Hypothalamus (tissue), 51 donors: ENCODE data around the gene GRAP.

Experiments
- DNase-seq, 51 donors: peaks; one replicate each; lab custom pipeline; 2025; lab: John Stamatoyannopoulos, UW

Gene GRAP

GRCh38 chr17:18987862-18988545 lies 58.8 kb downstream of the GRAP start:
- DNase-seq, result no peak

- no peak for DNase-seq
Measured at GRCh38 chr17:18987230-18987610, 59.5 kb downstream of the GRAP start.

DNA sequence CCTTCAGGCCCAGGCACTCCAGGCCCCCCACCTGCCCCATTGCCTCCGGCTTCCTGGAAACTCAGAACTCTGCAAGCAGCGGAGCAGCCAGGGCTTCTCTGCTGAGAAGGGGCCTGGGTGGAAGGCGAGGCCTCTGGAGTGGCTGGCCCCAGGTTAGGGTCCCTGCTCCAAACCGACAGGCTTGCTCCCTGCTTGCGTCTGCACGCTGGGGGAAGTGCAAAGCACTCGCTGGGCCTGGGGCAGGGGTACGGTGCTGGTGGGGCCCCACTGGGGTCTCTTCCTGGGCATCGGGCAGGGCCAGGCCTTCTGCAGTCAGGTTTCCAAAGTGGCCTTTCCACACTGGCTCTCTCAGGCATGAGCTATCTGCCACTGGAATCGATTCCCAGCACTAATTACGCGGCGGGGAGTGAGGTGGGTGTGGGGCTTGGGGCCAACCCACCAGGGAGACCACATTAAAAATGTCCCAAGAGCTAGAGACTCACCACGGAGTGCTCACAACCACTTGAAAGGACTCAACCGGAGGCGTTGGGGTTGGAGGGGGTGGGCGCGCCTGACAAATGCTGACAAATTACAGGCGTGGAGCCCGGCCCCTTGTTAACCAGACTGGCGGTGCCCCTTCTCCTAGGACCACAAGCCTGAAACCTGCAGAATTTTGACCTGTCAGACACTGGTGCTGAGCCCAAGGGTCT lies 60.1 kb downstream of the GRAP start:
- DNase-seq, result no peak

GRCh38 chr17:18985475-18985874 lies 61.3 kb downstream of the GRAP start:
- no peak for DNase-seq

DNA sequence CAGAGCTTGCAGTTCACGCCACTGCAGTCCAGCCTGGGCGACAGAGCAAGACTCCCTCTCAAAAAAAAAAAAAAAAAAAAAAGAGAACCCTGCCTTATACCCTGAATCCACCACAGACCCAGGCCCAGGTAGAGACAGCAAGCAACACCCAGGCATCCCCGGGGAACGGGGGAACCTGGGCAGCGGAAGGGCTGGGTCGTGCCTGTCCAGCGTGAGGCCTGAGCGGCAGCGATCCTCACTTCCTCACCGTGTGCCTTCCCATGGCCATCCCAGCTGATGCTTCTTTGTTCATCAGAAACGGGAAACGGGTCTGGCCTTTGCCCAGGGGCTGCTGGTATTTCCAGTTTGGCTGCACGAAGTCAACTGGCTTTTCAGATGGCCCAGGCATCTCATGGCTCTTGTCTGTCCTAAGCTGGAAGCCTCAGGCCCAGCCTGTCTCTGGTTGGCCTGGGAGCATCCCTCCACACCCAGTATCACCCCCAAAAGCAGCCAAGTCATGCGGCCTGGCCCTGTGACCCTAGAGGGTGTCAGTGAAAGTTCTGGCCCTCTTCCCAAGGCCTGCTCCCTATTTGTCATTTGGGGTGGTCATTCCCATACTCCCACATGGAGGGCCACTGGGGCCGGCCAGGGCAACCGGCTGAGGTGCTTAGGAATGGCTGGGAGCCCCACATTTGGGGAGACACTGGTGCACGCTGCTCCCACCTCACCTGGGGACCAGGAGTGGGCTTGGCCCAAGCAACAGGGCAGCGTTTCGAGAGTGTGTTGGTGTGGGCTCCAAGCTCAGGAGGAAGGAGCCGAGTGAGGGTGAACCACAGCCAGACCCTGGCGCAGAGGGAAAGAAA lies 62.3 kb downstream of the GRAP start:
- no peak for DNase-seq

DNA sequence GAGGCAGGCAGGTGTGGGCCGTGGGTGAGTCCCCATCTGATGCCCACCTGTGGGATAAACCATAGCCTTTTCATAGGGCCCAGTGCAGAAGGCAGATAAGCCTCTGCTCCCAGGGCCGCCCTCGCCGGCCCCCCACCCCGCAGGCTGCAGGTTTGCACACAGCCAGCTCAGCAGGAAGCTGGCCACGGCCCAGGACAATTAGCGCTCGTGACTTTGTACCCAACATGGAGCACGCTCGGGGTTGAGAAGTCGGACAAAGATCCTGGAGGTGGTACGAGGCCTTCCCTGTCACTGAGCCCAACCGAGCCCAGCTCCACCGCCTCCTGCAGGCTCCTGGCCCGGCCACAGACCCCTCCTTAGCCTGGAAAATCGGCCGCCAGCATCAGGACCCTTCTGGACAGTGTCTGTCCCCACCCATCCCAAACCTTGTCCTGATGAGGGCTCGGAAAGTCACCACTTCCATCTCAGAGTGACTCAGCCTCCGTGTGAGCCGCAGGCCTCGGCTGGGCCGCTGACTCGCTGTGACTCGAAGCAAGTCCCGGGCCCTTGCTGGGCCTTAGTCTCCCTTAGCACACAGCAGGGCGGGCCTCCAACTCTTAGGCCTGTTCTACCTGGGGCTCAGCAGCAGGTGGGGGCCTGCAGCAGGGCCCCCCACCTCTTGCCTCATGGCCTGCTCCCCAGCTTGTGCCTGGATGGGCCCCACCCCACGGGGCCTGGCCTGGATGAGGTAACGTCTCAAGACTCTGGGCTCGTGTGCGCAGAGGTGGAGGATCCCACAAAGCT lies 64.9 kb downstream of the GRAP start:
- DNase-seq, result no peak

- no peak for DNase-seq
Measured at GRCh38 chr17:18981335-18981641, 65.5 kb downstream of the GRAP start.

DNA sequence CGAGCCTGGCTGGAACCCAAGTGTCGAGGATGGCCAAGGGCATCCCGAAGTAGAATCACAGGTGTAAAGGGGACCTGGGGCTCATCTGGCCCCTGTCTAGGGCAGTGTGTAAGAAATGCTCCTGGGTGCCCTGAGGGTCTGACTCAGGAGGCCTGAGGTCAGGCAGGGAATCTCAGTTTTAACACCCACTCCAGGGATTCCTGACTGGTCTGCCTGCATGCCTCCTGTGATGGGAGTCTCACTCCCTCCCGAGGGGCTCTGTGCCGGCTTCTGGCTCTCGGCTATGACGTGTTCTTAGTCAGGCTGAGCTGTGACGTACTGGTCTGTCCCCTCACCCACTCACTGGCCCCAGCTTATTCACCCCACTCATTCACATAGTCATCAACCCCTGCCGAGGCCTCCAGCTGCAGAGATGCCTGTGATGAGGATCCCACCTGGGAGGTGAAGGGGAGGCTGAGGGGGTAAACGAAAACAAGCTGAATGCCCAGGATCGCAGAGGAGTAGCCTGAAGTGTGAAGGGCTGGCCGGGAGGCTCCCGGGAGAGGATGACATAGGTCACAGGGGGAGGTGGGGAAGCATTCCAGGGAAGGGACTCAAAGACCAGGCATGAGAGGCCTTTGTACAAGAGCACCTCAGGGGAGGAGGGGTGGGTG lies 65.9 kb downstream of the GRAP start:
- DNase-seq, result no peak

- DNase-seq, result no peak
Measured at GRCh38 chr17:18978655-18979054, 68.1 kb downstream of the GRAP start.

DNA sequence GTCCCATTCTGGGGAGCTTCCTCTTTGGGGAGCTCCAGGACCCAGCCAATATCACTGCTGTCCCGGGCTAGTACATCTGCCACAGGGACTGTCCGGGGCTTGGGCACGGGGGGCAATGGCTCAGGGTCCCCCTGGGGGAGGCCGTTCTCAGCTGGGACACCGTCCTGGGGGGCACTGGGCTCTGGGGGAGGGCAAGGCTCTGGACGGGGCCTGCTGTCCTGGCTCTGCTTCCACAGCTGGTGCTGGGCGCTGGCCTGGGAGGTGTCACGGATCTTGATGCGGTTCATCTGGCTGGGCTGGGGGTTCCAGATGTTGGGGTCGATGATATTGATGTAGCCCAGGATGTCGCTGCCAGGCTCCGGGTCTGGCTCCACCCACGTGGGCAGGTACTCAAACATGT lies 68.7 kb downstream of the GRAP start:
- DNase-seq, result no peak

DNA sequence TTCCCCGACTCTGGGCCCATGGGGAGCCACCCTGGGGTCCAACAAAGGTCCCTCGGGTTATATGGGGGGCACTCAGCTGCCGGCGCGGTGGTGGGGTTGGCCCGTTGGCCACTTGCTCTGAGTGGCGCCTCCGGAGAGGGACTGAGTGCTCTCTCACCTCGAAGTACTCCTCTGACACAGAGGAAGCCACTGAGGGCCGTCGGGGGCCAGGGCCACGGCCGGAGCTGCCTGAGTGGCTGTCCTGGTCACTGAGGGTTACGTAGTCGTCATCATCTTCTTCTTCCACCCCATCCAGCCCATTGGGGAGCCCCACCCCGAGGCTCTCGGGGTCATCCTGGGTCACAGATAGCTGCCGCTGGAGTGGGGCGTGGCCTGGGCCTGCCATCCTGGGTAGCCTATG lies 69.1 kb downstream of the GRAP start:
- DNase-seq, result no peak

GRCh38 chr17:18977021-18977420 lies 69.7 kb downstream of the GRAP start:
- no peak for DNase-seq

DNA sequence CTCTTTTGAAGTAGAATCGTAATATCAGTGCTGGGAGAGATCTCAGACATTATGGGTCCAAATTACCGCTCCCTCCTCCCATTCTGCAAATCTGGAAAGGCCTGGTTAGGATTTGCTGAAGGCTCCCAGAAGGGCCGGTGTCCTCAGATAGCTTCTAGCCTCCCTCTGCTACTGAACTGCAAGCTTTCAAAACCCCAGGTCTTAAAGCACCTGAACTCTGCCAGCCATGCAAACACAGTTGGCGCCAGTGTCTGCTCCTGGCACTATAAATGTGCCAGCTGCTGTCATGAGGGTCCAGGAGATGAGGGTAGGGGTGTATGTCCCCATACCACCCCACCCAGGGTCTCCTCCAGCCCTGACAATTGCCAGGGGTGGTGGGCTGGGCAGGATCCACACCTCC lies 70.6 kb downstream of the GRAP start:
- DNase-seq, result no peak

DNA sequence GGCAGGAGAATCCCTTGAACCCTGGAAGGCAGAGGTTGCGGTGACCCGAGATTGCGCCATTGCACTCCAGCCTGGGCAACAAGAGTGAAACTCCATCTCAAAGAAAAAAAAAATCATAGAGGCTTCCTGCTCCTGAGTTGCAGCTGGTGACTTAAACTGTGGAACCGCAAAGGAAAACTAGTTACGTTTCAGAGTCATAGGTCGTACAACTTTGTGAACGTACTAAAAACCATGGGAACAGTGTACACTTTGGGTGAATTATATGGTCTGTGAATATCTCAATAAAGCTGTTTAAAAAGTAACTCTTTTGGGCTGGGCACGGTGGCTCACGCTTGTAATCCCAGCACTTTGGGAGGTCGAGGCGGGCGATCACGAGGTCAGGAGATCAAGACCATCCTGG lies 71.2 kb downstream of the GRAP start:
- DNase-seq, result no peak

DNA sequence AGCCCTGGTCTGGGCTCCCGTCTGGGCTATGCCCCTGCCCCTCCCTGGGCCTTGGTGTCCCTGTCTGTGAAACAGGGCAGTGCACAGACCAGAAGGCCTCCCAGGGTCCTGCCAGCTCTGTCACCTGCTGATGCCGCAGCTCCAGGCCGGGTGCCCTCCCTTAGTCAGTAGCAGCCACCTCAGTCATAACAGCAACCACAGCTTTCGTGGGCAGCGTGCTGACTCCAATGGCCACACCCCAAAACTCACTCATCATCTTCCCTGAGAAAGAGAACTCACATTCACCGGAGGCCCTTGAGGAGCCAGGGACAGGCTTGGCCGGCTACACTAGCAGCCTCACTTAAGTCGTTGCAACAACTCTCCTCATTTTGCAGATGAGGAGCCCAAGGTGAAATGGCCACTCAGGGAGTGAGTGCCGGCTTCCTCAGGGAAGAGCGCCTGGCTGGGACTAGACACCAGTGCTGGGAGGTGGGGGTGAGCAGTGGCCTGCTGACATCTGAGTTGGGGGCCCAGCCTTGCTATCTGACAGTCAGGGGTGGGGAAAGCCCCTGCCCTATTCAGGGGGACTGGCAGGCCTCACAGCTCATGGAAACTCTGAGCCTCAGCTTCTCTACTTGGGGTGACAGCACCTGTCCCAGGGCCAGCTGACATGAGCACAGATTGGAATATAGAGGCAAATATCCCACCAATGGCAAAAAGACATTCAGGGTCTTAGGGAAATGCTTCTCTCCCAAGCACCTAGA lies 72.2 kb downstream of the GRAP start:
- DNase-seq, result no peak

DNA sequence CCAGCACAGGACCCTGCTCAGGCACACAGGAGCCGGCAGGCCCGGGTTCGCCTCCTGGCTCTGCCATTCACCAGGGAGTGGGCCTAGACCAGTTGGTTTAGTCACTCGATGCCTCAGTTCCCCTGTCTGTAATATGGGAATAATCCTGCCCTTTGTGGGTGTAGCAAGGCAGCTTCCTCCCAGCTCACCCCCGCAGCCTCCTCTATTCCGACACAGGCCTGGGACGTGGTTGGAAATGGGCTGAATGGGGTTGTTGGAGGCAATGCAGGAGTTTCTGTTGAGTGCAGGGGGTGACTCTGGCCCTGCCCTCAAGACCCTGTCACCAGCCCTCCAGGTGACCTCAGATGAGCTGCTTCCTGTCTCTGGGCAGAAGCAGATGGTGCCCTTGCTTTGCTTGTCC lies 75.0 kb downstream of the GRAP start:
- no peak for DNase-seq
